ENCODE results near the gene MICAL3. TPM values are rescaled to one million over a fixed set of nuclear protein-coding genes. Genes with fewer than 3 reads are reported as not detected.
A peak's percentile ranks its signal among the peaks of the same experiment; 100 is the strongest.

MICAL3 gene
- total and polyA plus RNA-seq, 2 of the 8 experiments (the other 6 are each of a cell fraction or from before 2014, with no cell fraction given): 8.3 to 41.8 TPM

- Histone ChIP-seq H2BK5ac (ENCODE audit: low read depth, low read length) (no peak overlapping the region), H4K5ac (ENCODE audit: insufficient read length, low read depth, low read length) (no peak overlapping the region), H2AK5ac (ENCODE audit: low read depth, low read length) (no peak overlapping the region), H3K18ac (ENCODE audit: extremely low read depth, low read length) (no peak overlapping the region), H2BK12ac (ENCODE audit: low read depth, low read length) (no peak overlapping the region), H3K79me1 (ENCODE audit: low read depth, low read length) (no peaks in the 10 kb centered on the region), H3K9me3 (ENCODE audit: insufficient read depth in 2 of 2, low read depth in 1 of 2, low read length in 1 of 2) (no peaks in the 10 kb centered on the region), H4K91ac (replicated peaks; ENCODE audit: insufficient read length, low read length) (no peak overlapping the region), H3K4me2 (ENCODE audit: insufficient read depth in 1 of 2, low read depth in 2 of 2, low read length in 2 of 2) (no peak overlapping the region), H3K79me2 (ENCODE audit: control insufficient read depth in 1 of 2, insufficient read depth in 2 of 2, low read length in 2 of 2) (no peaks in the 10 kb centered on the region), H3K14ac (ENCODE audit: insufficient read length) (no peak overlapping the region), H3K9ac (replicated peaks in 1 of 4; ENCODE audit: extremely low read depth in 1 of 4, low read depth in 3 of 4, low read length in 3 of 4) (no peak overlapping the region), H4K8ac (ENCODE audit: extremely low read depth, insufficient read depth, low read length) (no peak overlapping the region), H3K4me1 (replicated peaks in 1 of 4; ENCODE audit: control insufficient read depth in 3 of 4, insufficient read depth in 4 of 4, low read length in 3 of 4) (no peaks in the 10 kb centered on the region; a peak in 1 of 7 replicates), H2BK20ac (ENCODE audit: low read length) (no peak overlapping the region), H2AFZ (ENCODE audit: low read length) (no peak overlapping the region), H2BK120ac (replicated peaks; ENCODE audit: low read depth, low read length) (no peak overlapping the region), H3K36me3 (ENCODE audit: control insufficient read depth in 2 of 4, insufficient read depth in 4 of 4, low read length in 3 of 4) (peaks cover 0 to 2% (median 0%) of the 10 kb centered on the region in 4 experiments; a peak in 2 of 8 replicates), H3K27me3 (replicated peaks in 1 of 4; ENCODE audit: control insufficient read depth in 3 of 4, extremely low read depth in 1 of 4, insufficient read depth in 3 of 4, low read length in 3 of 4) (no peaks in the 10 kb centered on the region), H3K27ac (ENCODE audit: low read depth, low read length) (no peak overlapping the region), H4K20me1 (replicated peaks in 1 of 2; ENCODE audit: control insufficient read depth in 1 of 2, insufficient read depth in 2 of 2, low read length in 2 of 2) (no peaks in the 10 kb centered on the region), H3K4ac (replicated peaks; ENCODE audit: insufficient read length, low read depth, low read length) (no peak overlapping the region), H3K23me2 (ENCODE audit: low read depth, low read length) (no peaks in the 10 kb centered on the region), H3K23ac (ENCODE audit: insufficient read length) (no peak overlapping the region), H3K4me3 (ENCODE audit: extremely low read depth in 1 of 4, insufficient read depth in 2 of 4, low read depth in 3 of 4, low read length in 4 of 4) (no peak overlapping the region), H2BK15ac (ENCODE audit: low read length) (no peak overlapping the region), H3K56ac (replicated peaks; ENCODE audit: insufficient read length, low read depth, low read length) (no peak overlapping the region)
- WGBS, 2 experiments (ENCODE audit: extremely low coverage in 1 of 2, insufficient coverage in 1 of 2, insufficient read length in 1 of 2, insufficient replicate concordance in 2 of 2, low coverage in 1 of 2, low lambda C conversion rate in 2 of 2, missing lambda C conversion rate in 1 of 2): 84% methylated on average over 14 of the region's 14 CpGs; no CpG with 5 or more reads in 1 of the 2 experiments
- peak in 1 of 2 experiments; percentile 7 for DNase-seq (ENCODE audit: low read depth in 1 of 2, low spot score in 2 of 2)
- CTCF ChIA-PET (ENCODE audit: partially characterized antibody): interaction anchor here (0.5 to 10.5 kb wide), 4 partner anchors 9 to 286 kb away, joined by 3 to 163 read pairs (median 8); partner anchors contain the start of gene PEX26
- peak; percentile 52 for FAIRE-seq
- POLR2A ChIA-PET (ENCODE audit: partially characterized antibody): interaction anchor here (0.7 kb wide), 1 partner anchor 15 kb away, joined by 3 read pairs; no protein-coding TSS in a partner anchor
- TF ChIP-seq EP300 (IDR thresholded peaks at IDR 0.05; ENCODE audit: borderline replicate concordance in 1 of 2, low read depth in 2 of 2, low read length in 2 of 2) (no peak), MAX (IDR thresholded peaks at IDR 0.05) (0 out of 2 replicates have a peak, but pooled peaks have one; percentile 50), TEAD4 (IDR thresholded peaks at IDR 0.05; ENCODE audit: low read depth, low read length) (peak; percentile 56), CTBP2 (IDR thresholded peaks at IDR 0.05; ENCODE audit: borderline replicate concordance, insufficient read depth, insufficient read length, low read length) (no peak), SRF (IDR thresholded peaks at IDR 0.05; ENCODE audit: low read depth, low read length) (no peak), CTCF (IDR thresholded peaks at IDR 0.05; ENCODE audit: control extremely low read depth in 1 of 3, insufficient read depth in 1 of 3, low read depth in 1 of 3, low read length in 3 of 3) (peak; percentile 13 to 28 (median 26); a peak in 3 of 4 replicates), TAF7 (optimal IDR thresholded peaks at IDR 0.05; ENCODE audit: borderline replicate concordance, low read depth, low read length) (no peak), CBX5 (IDR thresholded peaks at IDR 0.05; ENCODE audit: low read depth, low read length) (no peak)
Measured at GRCh38 chr22:17836992-17837742, 187.2 kb downstream of the MICAL3 start.
